GM18526 (cell line): Measurements from ENCODE around the gene PLCL2.

Source experiments
- POLR2A ChIP-seq: IDR thresholded peaks from 3 replicates; pipeline ENCODE4 v1.6.1; 2011; ENCODE audit not compliant: insufficient read length; ENCODE audit errors: extremely low read depth

PLCL2 gene

GRCh38 chr3:16884748-16885592 is at the start of gene PLCL2:
Gene PLCL2 (plus strand): TSS chr3:16884955. CDS start chr3:16885040, 85 bp downstream.
- peak; percentile 27 for TF ChIP-seq POLR2A

GRCh38 chr3:16836505-16837237 is 48.1 kb upstream of the PLCL2 start:
- TF ChIP-seq POLR2A: no peak

GRCh38 chr3:16837602-16838001 is 47.2 kb upstream of the PLCL2 start:
- no peak for TF ChIP-seq POLR2A

GRCh38 chr3:16838561-16838960 is 46.2 kb upstream of the PLCL2 start:
- TF ChIP-seq POLR2A: no peak

- no peak for TF ChIP-seq POLR2A
These were observed 45.3 kb upstream of the PLCL2 start for GRCh38 chr3:16839271-16840100.

GRCh38 chr3:16840101-16840424 is 44.7 kb upstream of the PLCL2 start:
- no peak for TF ChIP-seq POLR2A

GRCh38 chr3:16841041-16841753 is 43.6 kb upstream of the PLCL2 start:
- TF ChIP-seq POLR2A: no peak

GRCh38 chr3:16841904-16842271 is 42.9 kb upstream of the PLCL2 start:
- no peak for TF ChIP-seq POLR2A

- TF ChIP-seq POLR2A: peak; percentile 36
These were observed 42.2 kb upstream of the PLCL2 start for GRCh38 chr3:16842272-16843270.

- no peak for TF ChIP-seq POLR2A
These were observed 40.5 kb upstream of the PLCL2 start for GRCh38 chr3:16844222-16844621.

GRCh38 chr3:16844791-16845190 is 40.0 kb upstream of the PLCL2 start:
- TF ChIP-seq POLR2A: no peak

- no peak for TF ChIP-seq POLR2A
These were observed 38.2 kb upstream of the PLCL2 start for GRCh38 chr3:16846373-16847080.

GRCh38 chr3:16848007-16848406 is 36.7 kb upstream of the PLCL2 start:
- no peak for TF ChIP-seq POLR2A
